Tibial nerve (tissue), 4 donors: ENCODE results near the gene TUBE1. TPM values are rescaled to one million over a fixed set of nuclear protein-coding genes. Genes with fewer than 3 reads are reported as not detected.

Source experiments
- DNase-seq, 2 donors: peaks; one replicate each; pipeline ENCODE4 v3.0.0-alpha.2; 2019; ENCODE audit warnings: low spot score in 2 of 2
- H3K27ac ChIP-seq, 4 donors: fragments of 200-600 bp; sonication (generic) in 3 of 4; one replicate each; pipeline ENCODE4 v1.5.1; 2017 to 2019; ENCODE audit warnings: mild to moderate bottlenecking in 1 of 4
- H3K27me3 ChIP-seq, 2 donors: fragments of 200-600 bp; sonication (generic) in 1 of 2; one replicate each; pipeline versions ENCODE4 v1.5.1 to v1.6.0; 2017 to 2019
- H3K36me3 ChIP-seq, 3 donors: fragments of 200-600 bp; sonication (generic); one replicate each; pipeline ENCODE4 v1.5.1; 2018 to 2019
- H3K4me1 ChIP-seq, 4 donors: fragments of 200-600 bp; sonication (generic) in 3 of 4; one replicate each; pipeline ENCODE4 v1.5.1; 2017 to 2019
- H3K4me3 ChIP-seq, 4 donors: fragments of 200-600 bp; sonication (generic) in 3 of 4; one replicate each; pipeline ENCODE4 v1.5.1; 2017 to 2019; ENCODE audit warnings: mild to moderate bottlenecking in 1 of 4, moderate library complexity in 1 of 4
- H3K9me3 ChIP-seq, 4 donors: fragments of 200-600 bp; sonication (generic) in 3 of 4; one replicate each; pipeline ENCODE4 v1.5.1; 2017 to 2019
- EP300 ChIP-seq, 2 donors: sonication (generic); formaldehyde crosslinking; IDR thresholded peaks; one replicate each; pipeline ENCODE4 v1.6.1; 2017; ENCODE audit warnings: antibody characterized with exemption in 2 of 2, mild to moderate bottlenecking in 1 of 2
- POLR2A ChIP-seq, 2 donors: fragments of 450-650 bp; IDR thresholded peaks; one replicate each; pipeline ENCODE4 v1.6.1; 2017; ENCODE audit warnings: antibody characterized with exemption in 2 of 2, mild to moderate bottlenecking in 2 of 2, moderate library complexity in 2 of 2
- WGBS, 2 donors: methylation state at CpG; one replicate each; pipeline ENCODE4 v1.1.5; 2018; 5-methylcytosine and 5-hydroxymethylcytosine counted together
- total RNA-seq, 4 donors: library from RNA; depleted of rRNA; stranded (reverse); fragments of >200 nt; gene quantifications; one replicate each; pipeline ENCODE4 v1.1.0, GENCODE V29; 2016
- TF ChIP-seq, protein P1 (sequence below), 5 experiments: fragments of 200-600 bp in 3 of 5; fragments of 450-650 bp in 2 of 5; sonication (generic) in 3 of 5; IDR thresholded peaks; one replicate each; pipeline ENCODE4 v1.5.1; 2016 to 2019; ENCODE audit warnings: antibody characterized with exemption in 5 of 5, mild to moderate bottlenecking in 3 of 5, moderate library complexity in 2 of 5

The TUBE1 gene
- total RNA-seq, 4 donors from 2014 or later = 47.2 to 64.5 (median 50.7) TPM

DNA sequence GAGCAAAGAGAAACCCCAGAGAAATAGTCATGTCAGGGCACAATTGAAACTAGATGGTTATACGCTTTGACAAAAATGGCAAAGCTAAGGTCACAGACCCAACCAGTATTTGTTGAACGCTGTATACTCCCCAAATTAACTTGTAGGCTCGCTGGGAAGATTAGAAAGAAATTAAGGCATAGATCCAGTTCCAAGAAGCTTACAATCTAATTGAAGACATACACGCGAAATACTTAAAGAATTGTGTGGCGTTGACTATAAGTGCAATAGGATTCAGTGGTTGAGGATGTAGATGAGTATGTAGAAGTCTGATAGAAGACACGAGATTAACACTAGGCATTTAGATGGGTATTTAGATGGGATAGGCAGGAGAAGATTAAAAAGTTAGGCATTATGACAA lies 634 bp upstream of the TUBE1 start:
- DNase-seq = no peak
- TF ChIP-seq, protein P1, sequence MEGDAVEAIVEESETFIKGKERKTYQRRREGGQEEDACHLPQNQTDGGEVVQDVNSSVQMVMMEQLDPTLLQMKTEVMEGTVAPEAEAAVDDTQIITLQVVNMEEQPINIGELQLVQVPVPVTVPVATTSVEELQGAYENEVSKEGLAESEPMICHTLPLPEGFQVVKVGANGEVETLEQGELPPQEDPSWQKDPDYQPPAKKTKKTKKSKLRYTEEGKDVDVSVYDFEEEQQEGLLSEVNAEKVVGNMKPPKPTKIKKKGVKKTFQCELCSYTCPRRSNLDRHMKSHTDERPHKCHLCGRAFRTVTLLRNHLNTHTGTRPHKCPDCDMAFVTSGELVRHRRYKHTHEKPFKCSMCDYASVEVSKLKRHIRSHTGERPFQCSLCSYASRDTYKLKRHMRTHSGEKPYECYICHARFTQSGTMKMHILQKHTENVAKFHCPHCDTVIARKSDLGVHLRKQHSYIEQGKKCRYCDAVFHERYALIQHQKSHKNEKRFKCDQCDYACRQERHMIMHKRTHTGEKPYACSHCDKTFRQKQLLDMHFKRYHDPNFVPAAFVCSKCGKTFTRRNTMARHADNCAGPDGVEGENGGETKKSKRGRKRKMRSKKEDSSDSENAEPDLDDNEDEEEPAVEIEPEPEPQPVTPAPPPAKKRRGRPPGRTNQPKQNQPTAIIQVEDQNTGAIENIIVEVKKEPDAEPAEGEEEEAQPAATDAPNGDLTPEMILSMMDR (IDR thresholded peaks at IDR 0.05) = no peak
- TF ChIP-seq POLR2A (IDR thresholded peaks at IDR 0.05) (no peak), EP300 (IDR thresholded peaks at IDR 0.05) (no peak)
- Histone ChIP-seq H3K9me3 (no peaks in the 10 kb centered on the region), H3K4me1 (peaks cover 0 to 29% (median 5%) of the 10 kb centered on the region in 4 donors), H3K4me3 (peak overlapping the region; percentile 70 to 87 (median 77)), H3K27ac (peak overlapping the region; percentile 76 to 90 (median 86)), H3K36me3 (peaks cover 0 to 17% (median 0%) of the 10 kb centered on the region in 3 donors), H3K27me3 (no peaks in the 10 kb centered on the region)
- WGBS, 2 donors = 13 to 14% methylated on average over 7 of the region's 7 CpGs

- H3K4me1 ChIP-seq = peaks cover 0 to 29% (median 5%) of the 10 kb centered on the region in 4 donors
- no peaks in the 10 kb centered on the region for H3K9me3 ChIP-seq
- TF ChIP-seq, protein P1 (IDR thresholded peaks at IDR 0.05) = peak in 2 of 5 experiments; percentile 22 to 23
- TF ChIP-seq EP300 (IDR thresholded peaks at IDR 0.05) (no peak), POLR2A (IDR thresholded peaks at IDR 0.05) (no peak)
- WGBS, 2 donors = 0 to 1% methylated on average over 8 of the region's 8 CpGs
- H3K36me3 ChIP-seq = peaks cover 0 to 22% (median 0%) of the 10 kb centered on the region in 3 donors
- peak in 1 of 2 donors; percentile 16 for DNase-seq
- H3K4me3 ChIP-seq = peak overlapping the region; percentile 70 to 87 (median 77)
- peak overlapping the region; percentile 76 to 90 (median 86) for H3K27ac ChIP-seq
- no peaks in the 10 kb centered on the region for H3K27me3 ChIP-seq
Observed at GRCh38 chr6:112086744-112087135, 542 bp downstream of the TUBE1 start.

DNA sequence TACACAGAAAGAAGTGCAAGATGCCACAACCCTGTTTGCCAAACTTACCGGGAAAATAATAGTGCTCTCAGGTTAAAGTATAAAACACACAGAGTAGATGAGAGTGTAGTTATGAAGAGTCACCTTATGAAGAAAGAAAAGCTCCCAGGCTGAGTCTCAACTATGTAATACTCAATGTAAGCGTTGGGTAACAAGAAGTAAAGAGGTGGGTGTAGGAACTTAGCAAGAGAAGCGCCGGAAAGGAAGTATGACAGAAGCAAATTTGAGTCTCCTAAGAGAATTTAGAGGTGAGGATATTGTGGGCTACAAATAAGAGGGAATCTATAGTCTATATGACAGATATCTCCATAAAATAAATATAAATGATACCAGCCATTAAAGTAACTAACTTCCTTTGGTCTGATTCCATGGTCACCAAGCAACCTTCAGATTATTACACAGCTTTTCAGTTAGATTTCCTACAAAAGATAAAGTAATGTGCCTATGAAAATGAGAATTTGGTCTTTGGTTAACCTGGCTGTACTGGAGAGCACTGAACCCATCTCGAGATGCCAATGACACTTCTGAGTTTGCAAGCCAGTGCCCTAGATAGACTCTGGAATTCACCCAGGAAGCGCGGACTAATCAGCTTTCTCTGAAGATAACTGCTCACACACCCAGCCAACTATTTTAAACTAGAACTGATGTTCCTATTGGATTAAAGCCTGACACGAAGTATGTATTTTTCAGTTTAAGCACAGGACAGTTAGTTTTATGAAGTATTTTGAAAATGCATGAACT lies 1.8 kb downstream of the TUBE1 start:
- no peak for TF ChIP-seq POLR2A (IDR thresholded peaks at IDR 0.05)
- TF ChIP-seq, protein P1 (IDR thresholded peaks at IDR 0.05) = no peak
- no peak for TF ChIP-seq EP300 (IDR thresholded peaks at IDR 0.05)
- Histone ChIP-seq H3K36me3 (peaks cover 0 to 28% (median 0%) of the 10 kb centered on the region in 3 donors), H3K4me3 (no peak overlapping the region), H3K4me1 (peaks cover 0 to 29% (median 5%) of the 10 kb centered on the region in 4 donors), H3K27me3 (no peaks in the 10 kb centered on the region), H3K9me3 (no peaks in the 10 kb centered on the region), H3K27ac (no peak overlapping the region)
- DNase-seq = no peak
- 90 to 91% methylated on average over 8 of the region's 8 CpGs for WGBS, 2 donors

DNA sequence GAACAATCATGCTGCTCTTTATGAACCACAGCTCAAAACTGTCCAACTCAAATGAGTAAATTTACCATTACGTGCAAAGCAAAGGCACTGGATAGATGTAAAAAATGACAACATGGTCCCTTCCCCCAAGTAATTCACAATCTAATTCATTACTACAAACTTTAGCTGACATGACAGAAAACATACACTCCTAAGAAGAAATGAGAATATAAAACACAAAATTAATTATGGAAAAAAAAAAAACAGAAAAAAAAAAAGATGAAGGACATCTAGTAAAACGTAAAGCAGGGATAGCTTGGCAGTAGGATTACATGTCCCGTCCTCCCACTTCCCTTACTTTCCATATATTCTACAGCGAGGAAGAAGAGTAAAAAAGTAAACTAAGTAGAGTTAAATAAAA lies 5.7 kb downstream of the TUBE1 start:
- peaks cover 0 to 14% (median 5%) of the 10 kb centered on the region in 4 donors for H3K4me1 ChIP-seq
- peaks cover 0 to 55% (median 0%) of the 10 kb centered on the region in 3 donors for H3K36me3 ChIP-seq
- no peak for DNase-seq
- 87 to 91% methylated on average over 4 of the region's 4 CpGs for WGBS, 2 donors
- H3K4me3 ChIP-seq = no peak overlapping the region
- no peaks in the 10 kb centered on the region for H3K9me3 ChIP-seq
- H3K27me3 ChIP-seq = no peaks in the 10 kb centered on the region
- TF ChIP-seq, protein P1 (IDR thresholded peaks at IDR 0.05) = no peak
- TF ChIP-seq POLR2A (IDR thresholded peaks at IDR 0.05) (no peak), EP300 (IDR thresholded peaks at IDR 0.05) (no peak)
- H3K27ac ChIP-seq = no peak overlapping the region

DNA sequence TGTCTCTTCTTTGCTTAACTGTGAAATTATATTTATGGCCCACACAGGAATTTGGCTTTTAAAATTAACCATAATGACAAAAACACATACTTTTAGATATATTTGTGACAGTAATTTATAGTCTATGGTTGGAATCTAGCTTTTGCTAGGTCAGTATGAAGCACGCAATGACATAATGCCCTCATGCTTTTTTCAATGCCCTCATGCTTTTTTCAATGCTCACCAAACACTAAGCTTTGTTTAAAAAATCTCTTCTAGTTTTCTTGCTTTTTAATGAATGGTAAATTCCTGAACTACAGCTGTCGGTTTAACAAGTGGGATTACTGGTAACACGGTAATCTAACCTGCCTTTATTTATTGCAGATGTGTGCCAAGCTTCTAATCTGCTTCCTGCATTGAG lies 20.7 kb downstream of the TUBE1 start:
- DNase-seq = no peak
- TF ChIP-seq, protein P1 (IDR thresholded peaks at IDR 0.05) = no peak
- no peak for TF ChIP-seq EP300 (IDR thresholded peaks at IDR 0.05)
- TF ChIP-seq POLR2A (IDR thresholded peaks at IDR 0.05) = no peak
- H3K9me3 ChIP-seq = no peaks in the 10 kb centered on the region
- peaks cover 0 to 21% (median 0%) of the 10 kb centered on the region in 3 donors for H3K36me3 ChIP-seq
- no peaks in the 10 kb centered on the region for H3K27me3 ChIP-seq
- H3K4me1 ChIP-seq = no peaks in the 10 kb centered on the region
- WGBS, 2 donors = 35 to 45% methylated on average over 3 of the region's 3 CpGs
- H3K27ac ChIP-seq = no peak overlapping the region
- H3K4me3 ChIP-seq = no peak overlapping the region
